Measurements from ENCODE around the gene SLC24A4.

The SLC24A4 gene

DNA sequence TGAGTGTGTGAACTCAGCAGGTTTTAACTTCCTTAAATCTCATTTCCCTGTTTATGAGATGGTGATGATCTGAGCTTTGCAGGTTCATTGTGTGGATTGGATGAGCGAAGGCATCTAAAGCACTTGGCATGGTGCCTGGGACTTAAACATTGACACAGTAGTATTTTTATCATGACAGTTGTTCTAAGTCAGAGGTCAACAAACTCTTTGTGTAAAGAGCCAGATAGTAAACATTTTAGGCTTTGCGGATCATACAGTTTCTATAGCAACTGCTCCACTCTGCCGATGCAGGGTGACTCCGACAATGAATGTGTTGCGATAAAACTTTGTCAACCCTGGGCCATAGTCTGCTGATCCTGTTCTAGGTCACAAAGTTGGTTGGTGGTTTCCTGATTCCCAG is 25.2 kb downstream of the SLC24A4 start:
- peaks cover 3% of the 10 kb centered on the region for H3K4me1 ChIP-seq (ENCODE audit: control insufficient read depth, insufficient read depth, low read length)
- peaks cover 31% of the 10 kb centered on the region for H3K27me3 ChIP-seq (replicated peaks; ENCODE audit: control insufficient read depth, insufficient read depth, low read length)
- H3K4me3 ChIP-seq (ENCODE audit: low read length): no peak overlapping the region
- H3K36me3 ChIP-seq (ENCODE audit: control insufficient read depth, insufficient read depth, low read length, severe bottlenecking): no peaks in the 10 kb centered on the region
- no peak overlapping the region for H3K9ac ChIP-seq (ENCODE audit: low read length)
- DNase-seq (ENCODE audit: low read depth): no peak
- H3K9me3 ChIP-seq (ENCODE audit: control insufficient read depth, low read length): peaks cover 8% of the 10 kb centered on the region

DNA sequence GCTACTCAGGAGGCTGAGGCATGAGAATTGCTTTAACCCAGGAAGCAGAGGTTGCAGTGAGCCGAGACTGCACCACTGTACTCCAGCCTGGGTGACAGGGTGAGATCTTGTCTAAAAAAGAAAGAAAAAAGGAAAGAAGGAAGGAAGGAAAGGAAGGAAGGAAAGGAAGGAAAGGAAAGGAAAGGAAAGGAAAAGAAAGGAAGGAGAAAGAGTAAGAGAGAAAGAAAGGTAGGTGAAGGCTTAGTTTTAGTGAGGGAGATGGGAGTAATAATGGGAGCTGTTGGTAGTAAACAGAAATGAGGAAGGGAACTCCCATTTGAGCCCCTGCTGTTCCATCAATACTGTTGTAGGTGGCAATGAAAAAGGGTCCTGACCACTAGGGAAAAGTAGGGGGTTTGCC is 28.8 kb downstream of the SLC24A4 start:
- DNase-seq (ENCODE audit: low read depth): no peak
- peaks cover 3% of the 10 kb centered on the region for H3K4me1 ChIP-seq (ENCODE audit: control insufficient read depth, insufficient read depth, low read length)
- H3K4me3 ChIP-seq (ENCODE audit: low read length): no peak overlapping the region
- no peaks in the 10 kb centered on the region for H3K36me3 ChIP-seq (ENCODE audit: control insufficient read depth, insufficient read depth, low read length, severe bottlenecking)
- peaks cover 17% of the 10 kb centered on the region for H3K27me3 ChIP-seq (replicated peaks; ENCODE audit: control insufficient read depth, insufficient read depth, low read length)
- H3K9ac ChIP-seq (ENCODE audit: low read length): no peak overlapping the region
- no peaks in the 10 kb centered on the region for H3K9me3 ChIP-seq (ENCODE audit: control insufficient read depth, low read length)

DNA sequence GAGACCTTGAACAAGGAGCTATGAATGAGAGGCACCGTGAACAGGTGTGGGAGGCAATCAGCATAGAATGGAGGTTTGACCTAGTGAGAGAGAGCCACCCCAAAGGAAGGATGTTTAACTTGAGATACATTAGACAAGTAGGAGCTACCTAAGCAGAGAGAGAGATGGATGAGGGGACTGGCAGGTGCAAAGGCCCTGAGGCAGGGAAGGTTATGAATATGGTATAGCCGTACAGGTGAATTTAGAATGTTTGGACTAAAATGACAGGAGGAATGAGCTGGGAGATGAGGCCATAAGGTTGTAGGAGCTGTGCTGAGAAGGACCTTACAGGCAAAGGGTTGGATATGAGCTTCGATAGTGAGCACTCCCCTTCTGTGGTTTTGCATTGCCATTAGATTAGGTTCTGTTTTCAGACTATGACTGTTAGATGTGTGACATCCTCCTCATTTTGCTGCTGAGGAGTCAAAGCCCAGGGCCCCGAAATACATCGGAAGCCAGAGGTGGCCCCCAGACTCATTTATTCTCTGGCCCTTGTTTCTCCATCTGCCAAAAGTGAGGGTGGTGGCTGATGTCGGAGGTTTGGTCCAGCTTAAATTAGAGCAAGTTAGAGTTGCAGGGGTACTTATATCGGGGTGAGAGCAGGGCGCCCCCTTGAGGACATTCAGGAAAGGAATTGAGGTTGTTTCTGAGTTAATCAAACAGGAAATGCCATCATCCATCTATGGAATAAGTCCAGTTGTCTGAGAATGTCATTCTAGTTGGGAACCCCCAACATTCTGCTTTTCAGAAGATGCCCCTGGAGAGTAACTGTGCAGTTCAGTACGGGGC is 29.4 kb downstream of the SLC24A4 start:
- DNase-seq (ENCODE audit: low read depth): no peak
- H3K4me3 ChIP-seq (ENCODE audit: low read length): no peak overlapping the region
- no peaks in the 10 kb centered on the region for H3K9me3 ChIP-seq (ENCODE audit: control insufficient read depth, low read length)
- no peak overlapping the region for H3K9ac ChIP-seq (ENCODE audit: low read length)
- no peaks in the 10 kb centered on the region for H3K36me3 ChIP-seq (ENCODE audit: control insufficient read depth, insufficient read depth, low read length, severe bottlenecking)
- H3K4me1 ChIP-seq (ENCODE audit: control insufficient read depth, insufficient read depth, low read length): peaks cover 3% of the 10 kb centered on the region
- H3K27me3 ChIP-seq (replicated peaks; ENCODE audit: control insufficient read depth, insufficient read depth, low read length): peaks cover 21% of the 10 kb centered on the region

DNA sequence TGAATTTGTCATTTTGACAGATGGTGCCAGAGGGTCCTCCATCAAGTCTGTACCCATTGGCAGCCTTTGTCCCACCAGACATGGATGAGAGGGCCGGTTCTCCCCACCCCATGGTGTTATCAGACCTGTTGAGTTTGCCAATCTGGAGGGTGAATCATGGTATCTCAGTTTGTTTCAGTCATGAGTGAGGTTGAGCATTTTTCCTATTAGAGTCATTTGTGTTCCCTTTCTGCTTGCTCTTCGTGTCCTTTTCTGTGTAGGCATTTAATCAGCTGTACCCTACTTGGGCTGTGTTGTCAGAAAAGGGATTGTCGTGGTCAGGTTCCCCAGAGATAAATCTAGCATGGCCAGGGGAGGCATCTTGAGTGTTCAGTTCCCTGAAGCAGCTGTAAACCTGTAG is 30.5 kb downstream of the SLC24A4 start:
- Histone ChIP-seq H3K36me3 (ENCODE audit: control insufficient read depth, insufficient read depth, low read length, severe bottlenecking) (no peaks in the 10 kb centered on the region), H3K4me1 (ENCODE audit: control insufficient read depth, insufficient read depth, low read length) (peaks cover 8% of the 10 kb centered on the region), H3K9me3 (ENCODE audit: control insufficient read depth, low read length) (no peaks in the 10 kb centered on the region), H3K9ac (ENCODE audit: low read length) (no peak overlapping the region), H3K27me3 (replicated peaks; ENCODE audit: control insufficient read depth, insufficient read depth, low read length) (peaks cover 21% of the 10 kb centered on the region), H3K4me3 (ENCODE audit: low read length) (no peak overlapping the region)
- DNase-seq (ENCODE audit: low read depth): no peak

DNA sequence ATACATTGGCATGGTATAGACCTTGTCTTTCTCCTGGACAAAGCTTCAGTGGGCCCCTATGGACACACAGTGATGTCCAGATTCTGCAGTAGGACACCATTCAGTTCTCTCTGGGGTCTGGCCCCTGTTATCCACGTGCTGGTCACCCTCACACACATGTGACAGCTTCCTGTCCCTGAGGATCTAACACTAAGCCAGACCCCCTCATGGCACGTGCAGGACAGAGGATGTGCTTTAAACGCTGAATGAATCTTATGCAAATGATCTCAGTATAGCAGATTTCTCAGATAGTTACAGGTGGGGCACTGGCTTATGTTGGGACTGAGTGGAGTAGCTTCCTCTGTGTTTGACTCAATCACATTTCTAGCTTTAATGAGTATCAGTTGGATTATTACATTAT is 33.7 kb downstream of the SLC24A4 start:
- Histone ChIP-seq H3K4me3 (ENCODE audit: low read length) (no peak overlapping the region), H3K9ac (ENCODE audit: low read length) (no peak overlapping the region), H3K4me1 (ENCODE audit: control insufficient read depth, insufficient read depth, low read length) (peaks cover 10% of the 10 kb centered on the region), H3K27me3 (replicated peaks; ENCODE audit: control insufficient read depth, insufficient read depth, low read length) (peaks cover 17% of the 10 kb centered on the region), H3K9me3 (ENCODE audit: control insufficient read depth, low read length) (no peaks in the 10 kb centered on the region), H3K36me3 (ENCODE audit: control insufficient read depth, insufficient read depth, low read length, severe bottlenecking) (no peaks in the 10 kb centered on the region)
- DNase-seq (ENCODE audit: low read depth): no peak

DNA sequence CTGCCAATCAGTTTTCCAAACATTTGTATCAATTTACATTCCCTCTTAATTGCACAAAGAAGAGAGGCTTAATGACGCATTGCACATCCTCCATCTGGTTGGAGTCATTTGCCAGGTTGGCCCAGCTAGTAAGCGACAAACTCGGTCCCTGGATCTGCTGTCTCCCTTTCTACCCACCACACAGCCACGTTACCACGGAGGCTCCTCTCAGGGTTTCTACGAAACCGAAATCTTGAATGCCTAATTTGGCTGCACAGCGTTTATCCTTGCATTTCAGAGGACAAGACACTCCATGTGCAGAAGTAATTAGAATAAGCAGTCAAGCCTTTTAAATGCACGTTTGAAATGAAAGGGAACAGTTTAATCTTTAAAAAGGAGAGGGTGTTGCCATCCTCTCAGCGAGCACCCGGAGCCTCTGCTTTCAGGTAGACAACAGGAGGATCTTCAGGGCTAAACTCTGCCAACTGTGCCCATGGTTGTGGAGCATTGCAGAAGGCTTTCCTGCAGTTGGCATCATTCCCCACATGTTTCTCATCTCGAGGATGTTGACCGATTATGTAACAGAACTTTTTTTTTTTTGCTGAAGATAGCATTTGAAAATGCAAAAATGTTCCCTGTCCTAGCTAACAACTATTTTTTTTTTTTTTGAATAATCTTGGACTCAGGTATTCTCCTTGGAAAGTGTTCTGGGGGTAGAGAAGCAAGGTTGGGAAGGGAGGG is 37.8 kb downstream of the SLC24A4 start:
- Histone ChIP-seq H3K9me3 (ENCODE audit: control insufficient read depth, low read length) (no peaks in the 10 kb centered on the region), H3K27me3 (replicated peaks; ENCODE audit: control insufficient read depth, insufficient read depth, low read length) (peaks cover 39% of the 10 kb centered on the region), H3K9ac (ENCODE audit: low read length) (no peak overlapping the region), H3K4me1 (ENCODE audit: control insufficient read depth, insufficient read depth, low read length) (peaks cover 15% of the 10 kb centered on the region), H3K36me3 (ENCODE audit: control insufficient read depth, insufficient read depth, low read length, severe bottlenecking) (no peaks in the 10 kb centered on the region), H3K4me3 (ENCODE audit: low read length) (no peak overlapping the region)
- DNase-seq (ENCODE audit: low read depth): no peak

DNA sequence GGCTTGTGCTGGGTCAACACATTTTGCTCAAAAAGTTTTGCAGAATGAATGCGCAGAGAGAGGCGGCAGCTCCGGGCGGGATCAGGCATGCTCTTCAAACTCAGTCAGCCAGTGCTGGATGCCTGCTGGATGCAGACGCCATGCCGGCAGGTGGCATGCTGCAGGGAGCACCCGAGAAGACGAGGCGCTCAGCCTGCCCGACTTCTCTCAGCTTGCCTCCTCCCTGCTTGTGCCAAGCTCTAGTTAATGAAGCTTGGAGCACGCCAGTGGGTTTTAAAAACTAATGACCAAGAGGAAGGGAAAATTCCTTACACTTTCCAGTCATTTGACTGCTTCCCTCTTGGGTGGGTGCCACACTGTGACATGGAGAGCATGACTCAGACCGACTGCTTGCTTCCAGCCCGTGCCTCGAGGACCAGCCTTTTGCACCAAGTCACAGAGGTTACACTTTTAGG is 39.8 kb downstream of the SLC24A4 start:
- H3K36me3 ChIP-seq (ENCODE audit: control insufficient read depth, insufficient read depth, low read length, severe bottlenecking): no peaks in the 10 kb centered on the region
- no peak for DNase-seq (ENCODE audit: low read depth)
- no peak overlapping the region for H3K9ac ChIP-seq (ENCODE audit: low read length)
- no peak overlapping the region for H3K4me3 ChIP-seq (ENCODE audit: low read length)
- no peaks in the 10 kb centered on the region for H3K9me3 ChIP-seq (ENCODE audit: control insufficient read depth, low read length)
- peaks cover 13% of the 10 kb centered on the region for H3K4me1 ChIP-seq (ENCODE audit: control insufficient read depth, insufficient read depth, low read length)
- peaks cover 35% of the 10 kb centered on the region for H3K27me3 ChIP-seq (replicated peaks; ENCODE audit: control insufficient read depth, insufficient read depth, low read length)

DNA sequence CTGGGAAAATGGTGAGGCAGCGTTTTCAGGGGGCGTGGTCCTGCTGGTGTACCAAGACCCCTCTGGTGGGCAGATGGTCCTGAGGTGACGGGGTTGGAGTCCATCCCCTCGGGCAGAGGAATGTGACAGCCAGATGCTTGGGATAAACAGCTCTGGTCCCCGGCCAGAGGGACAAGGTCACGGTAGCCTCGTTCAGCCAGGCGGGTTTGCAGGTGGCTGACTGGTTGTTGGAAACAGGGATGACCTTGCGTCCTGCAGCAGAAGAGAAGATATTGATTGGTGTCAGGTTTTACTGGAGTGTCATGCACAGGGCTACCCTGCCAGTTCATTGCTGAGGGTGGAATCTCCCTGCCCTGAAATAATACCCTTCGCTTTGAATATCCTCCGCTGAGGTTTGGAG is 43.3 kb downstream of the SLC24A4 start:
- Histone ChIP-seq H3K4me1 (ENCODE audit: control insufficient read depth, insufficient read depth, low read length) (peaks cover 8% of the 10 kb centered on the region), H3K4me3 (ENCODE audit: low read length) (no peak overlapping the region), H3K27me3 (replicated peaks; ENCODE audit: control insufficient read depth, insufficient read depth, low read length) (peaks cover 39% of the 10 kb centered on the region), H3K36me3 (ENCODE audit: control insufficient read depth, insufficient read depth, low read length, severe bottlenecking) (no peaks in the 10 kb centered on the region), H3K9ac (ENCODE audit: low read length) (no peak overlapping the region), H3K9me3 (ENCODE audit: control insufficient read depth, low read length) (no peaks in the 10 kb centered on the region)
- no peak for DNase-seq (ENCODE audit: low read depth)

DNA sequence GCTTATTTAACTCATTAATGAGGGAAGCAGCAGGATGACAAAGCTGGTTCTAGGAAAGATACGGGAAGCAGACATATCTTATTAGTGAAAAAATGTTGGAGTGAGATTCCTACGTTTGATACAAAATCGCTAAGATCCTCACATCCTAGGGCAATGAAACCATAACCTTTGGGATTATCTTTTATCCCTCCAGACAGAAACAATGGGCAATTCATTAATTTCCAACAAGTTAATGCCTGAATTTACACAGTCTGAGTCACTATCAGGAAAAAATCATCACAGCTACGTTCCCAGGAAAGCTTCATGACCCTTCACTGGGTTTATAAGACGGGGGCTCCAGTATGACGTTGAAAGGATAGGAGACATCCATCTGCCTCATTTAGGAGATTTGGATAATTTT is 45.0 kb downstream of the SLC24A4 start:
- H3K9ac ChIP-seq (ENCODE audit: low read length): no peak overlapping the region
- no peak overlapping the region for H3K4me3 ChIP-seq (ENCODE audit: low read length)
- H3K27me3 ChIP-seq (replicated peaks; ENCODE audit: control insufficient read depth, insufficient read depth, low read length): peaks cover 33% of the 10 kb centered on the region
- peaks cover 3% of the 10 kb centered on the region for H3K4me1 ChIP-seq (ENCODE audit: control insufficient read depth, insufficient read depth, low read length)
- H3K36me3 ChIP-seq (ENCODE audit: control insufficient read depth, insufficient read depth, low read length, severe bottlenecking): no peaks in the 10 kb centered on the region
- no peaks in the 10 kb centered on the region for H3K9me3 ChIP-seq (ENCODE audit: control insufficient read depth, low read length)
- DNase-seq (ENCODE audit: low read depth): no peak

DNA sequence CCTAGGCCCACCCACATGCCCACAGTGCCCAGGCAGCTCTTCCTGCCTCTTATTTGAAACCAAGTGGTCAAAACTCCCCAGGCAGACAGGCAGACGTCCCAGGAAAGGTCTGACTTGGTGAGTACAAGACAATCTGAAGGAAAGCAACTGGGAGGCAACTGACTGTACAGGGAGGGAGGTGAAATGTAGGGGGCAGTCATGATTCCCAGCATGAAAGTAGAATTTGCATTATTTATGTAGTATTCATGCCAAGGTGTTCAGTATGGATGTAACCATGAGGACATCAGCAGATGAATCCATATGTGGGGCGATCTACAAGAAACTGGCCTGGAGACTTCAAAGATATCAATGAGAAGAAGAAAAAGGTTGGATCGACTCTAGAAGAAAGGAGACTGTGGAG is 46.1 kb downstream of the SLC24A4 start:
- Histone ChIP-seq H3K36me3 (ENCODE audit: control insufficient read depth, insufficient read depth, low read length, severe bottlenecking) (no peaks in the 10 kb centered on the region), H3K4me3 (ENCODE audit: low read length) (no peak overlapping the region), H3K9me3 (ENCODE audit: control insufficient read depth, low read length) (no peaks in the 10 kb centered on the region), H3K27me3 (replicated peaks; ENCODE audit: control insufficient read depth, insufficient read depth, low read length) (peaks cover 29% of the 10 kb centered on the region), H3K4me1 (ENCODE audit: control insufficient read depth, insufficient read depth, low read length) (no peaks in the 10 kb centered on the region), H3K9ac (ENCODE audit: low read length) (no peak overlapping the region)
- no peak for DNase-seq (ENCODE audit: low read depth)

DNA sequence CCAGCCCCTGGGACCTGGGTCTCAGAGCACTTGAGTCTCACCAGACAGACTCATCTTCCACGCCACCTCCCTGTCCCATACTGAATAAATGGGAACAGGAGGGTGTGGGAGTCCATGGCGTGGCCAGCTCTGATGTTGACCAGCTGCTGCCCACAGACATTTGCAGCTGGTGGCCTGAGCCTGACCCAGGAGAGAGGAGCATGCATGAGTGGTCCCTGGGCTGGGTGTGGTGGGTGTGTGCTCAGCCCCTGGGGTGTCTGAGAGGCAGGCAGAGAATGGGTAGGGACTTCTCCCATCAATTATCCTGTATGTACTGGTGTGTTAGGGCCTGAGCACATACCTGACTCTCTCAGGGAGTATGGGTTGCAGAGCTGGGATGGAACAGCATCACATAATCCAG is 49.3 kb downstream of the SLC24A4 start:
- H3K9ac ChIP-seq (ENCODE audit: low read length): no peak overlapping the region
- H3K4me3 ChIP-seq (ENCODE audit: low read length): no peak overlapping the region
- no peak for DNase-seq (ENCODE audit: low read depth)
- H3K36me3 ChIP-seq (ENCODE audit: control insufficient read depth, insufficient read depth, low read length, severe bottlenecking): no peaks in the 10 kb centered on the region
- H3K9me3 ChIP-seq (ENCODE audit: control insufficient read depth, low read length): no peaks in the 10 kb centered on the region
- H3K27me3 ChIP-seq (replicated peaks; ENCODE audit: control insufficient read depth, insufficient read depth, low read length): peaks cover 7% of the 10 kb centered on the region
- no peaks in the 10 kb centered on the region for H3K4me1 ChIP-seq (ENCODE audit: control insufficient read depth, insufficient read depth, low read length)

Data from adipocyte (in vitro differentiated cells).